Spleen (tissue), 11 donors: ENCODE data around the gene JMJD4. TPM values are rescaled to one million over a fixed set of nuclear protein-coding genes. Genes with fewer than 3 reads are reported as not detected.
"Not testable (repeated sequence)": the region's sequence is repeated elsewhere in the genome, so short reads cannot be mapped to it uniquely, and the experiment has no call there.

Source experiments
- DNase-seq: peaks from one replicate; pipeline ENCODE4 v3.0.0-alpha.2; 2020
- H3K27ac ChIP-seq, 8 donors: fragments of 200-600 bp; sonication (generic) in 7 of 8; 1 replicate in 4 of 8; 2 replicates in 4 of 8; pipeline versions ENCODE4 v1.5.0 to v1.8.0; 2016 to 2021; ENCODE audit warnings: inconsistent platforms in 4 of 8, mild to moderate bottlenecking in 4 of 8, moderate library complexity in 1 of 8
- H3K27me3 ChIP-seq, 7 donors: fragments of 200-600 bp; sonication (generic) in 6 of 7; replicated peaks in 1 of 7; 1 replicate in 4 of 7; 2 replicates in 3 of 7; pipeline versions ENCODE4 v1.5.0 to v1.8.0; 2016 to 2021; ENCODE audit warnings: inconsistent platforms in 3 of 7, mild to moderate bottlenecking in 1 of 7
- H3K36me3 ChIP-seq, 6 donors: fragments of 200-600 bp; sonication (generic) in 5 of 6; 1 replicate in 4 of 6; 2 replicates in 2 of 6; pipeline versions ENCODE4 v1.5.0 to v1.8.0; 2016 to 2021; ENCODE audit warnings: inconsistent platforms in 2 of 6
- H3K4me1 ChIP-seq, 6 donors: fragments of 200-600 bp; sonication (generic) in 5 of 6; 1 replicate in 3 of 6; 2 replicates in 3 of 6; pipeline versions ENCODE4 v1.5.0 to v1.8.0; 2016 to 2021; ENCODE audit warnings: inconsistent platforms in 3 of 6
- H3K4me3 ChIP-seq, 8 donors: fragments of 200-600 bp; sonication (generic) in 7 of 8; 1 replicate in 4 of 8; 2 replicates in 4 of 8; pipeline versions ENCODE4 v1.5.0 to v1.8.0; 2016 to 2021; ENCODE audit warnings: inconsistent platforms in 4 of 8, mild to moderate bottlenecking in 4 of 8, moderate library complexity in 2 of 8
- H3K9me3 ChIP-seq, 8 donors: fragments of 200-600 bp; sonication (generic) in 7 of 8; 1 replicate in 4 of 8; 2 replicates in 4 of 8; pipeline versions ENCODE4 v1.5.0 to v1.8.0; 2016 to 2021; ENCODE audit warnings: inconsistent platforms in 4 of 8
- CTCF ChIP-seq, 11 experiments: fragments of 200-600 bp in 7 of 11; fragments of 450-650 bp in 4 of 11; sonication (generic) in 4 of 11; IDR thresholded peaks in 8 of 11; conservative IDR thresholded peaks in 3 of 11; 1 replicate in 7 of 11; 2 replicates in 4 of 11; pipeline versions ENCODE4 v1.4.0 to v1.8.0; 2016 to 2021; ENCODE audit warnings: antibody characterized with exemption in 11 of 11, inconsistent platforms in 4 of 11, mild to moderate bottlenecking in 1 of 11
- POLR2A ChIP-seq, 3 donors: fragments of 450-650 bp; IDR thresholded peaks; one replicate each; pipeline ENCODE4 v1.5.1; 2017; ENCODE audit warnings: antibody characterized with exemption in 3 of 3, mild to moderate bottlenecking in 1 of 3
- POLR2AphosphoS5 ChIP-seq, 3 donors: sonication (generic); formaldehyde crosslinking; IDR thresholded peaks; one replicate each; pipeline ENCODE4 v1.5.1; 2017; ENCODE audit warnings: antibody characterized with exemption in 3 of 3
- WGBS, 5 donors: extraction: QIAGEN DNeasy Blood & Tissue Kit in 3 of 5; methylation state at CpG; one replicate each; pipeline versions ENCODE4 v1.1.5 to v1.1.7; 2013 to 2018; 5-methylcytosine and 5-hydroxymethylcytosine counted together
- intact Hi-C: fragments of 100-400 bp; cut with DNase I; formaldehyde crosslinking; loops from one replicate; pipeline ENCODE4 v1.15.0; 2023; ENCODE audit warnings: low total_unique reads
- polyA plus RNA-seq, 3 donors: library from polyadenylated mRNA; stranded (reverse); fragments of 200-250 nt; gene quantifications; one replicate each; pipeline ENCODE4 v1.2.1, GENCODE V29; 2013
- total RNA-seq, 7 donors: library from RNA; depleted of rRNA in 3 of 7; stranded (reverse); fragments of >200 nt in 3 of 7; fragmentation: NEBNext Ultra II Directional in 4 of 7; extraction: Animal tissue kit (Norgen Biotek cat#: 25700) in 4 of 7; gene quantifications; one replicate each; pipeline versions ENCODE4 v1.1.0 to v1.2.1, GENCODE V29; 2016 to 2021
- donor health status: healthy with polysubstance abuse.
- donor health status: DM: no; HTN: no; CAD: no; lungs with moderate emphysema.
- donor health status: DM: no; HTN: no; CAD: no.
- donor health status: Bipolar disorder and iron deficiency.
- donor health status: healthy.
- donor health status: DM: no; HTN: no; CAD: no.
- donor health status: DM: yes; HTN: yes; CAD: no.

The JMJD4 gene
- total and polyA plus RNA-seq, 10 donors = 11.2 to 35.4 (median 18.6) TPM

DNA sequence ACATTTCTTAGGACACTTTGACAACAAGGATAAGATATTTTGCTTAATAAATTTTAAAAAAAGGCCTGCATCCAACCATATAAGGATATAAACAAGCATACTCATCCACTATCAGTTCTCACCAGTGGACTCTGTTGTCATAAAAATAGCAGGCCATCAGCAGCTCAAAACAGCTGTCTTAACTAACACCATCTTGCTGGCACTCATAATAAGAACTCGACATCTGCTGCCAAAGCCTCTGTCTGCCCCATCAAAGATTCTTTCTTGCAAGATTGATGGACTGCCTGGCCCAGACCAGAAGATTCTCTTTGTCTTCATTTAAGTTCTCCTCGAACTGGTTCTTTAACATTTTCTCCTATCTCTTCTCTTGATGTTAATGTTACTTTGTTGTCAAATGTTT, 10.1 kb downstream of the JMJD4 start:
- Histone ChIP-seq H3K27me3 (peaks cover 0 to 25% (median 0%) of the 10 kb centered on the region in 7 donors), H3K36me3 (no peaks in the 10 kb centered on the region), H3K27ac (no peak overlapping the region), H3K9me3 (peaks cover 0 to 41% (median 35%) of the 10 kb centered on the region in 8 donors), H3K4me3 (no peak overlapping the region), H3K4me1 (peaks cover 7 to 25% (median 23%) of the 10 kb centered on the region in 6 donors)
- DNase-seq = no peak
- TF ChIP-seq POLR2AphosphoS5 (IDR thresholded peaks at IDR 0.05) (no peak), POLR2A (IDR thresholded peaks at IDR 0.05) (no peak)
- intact Hi-C loops = no loop called here
- 70 to 81% (median 71%) methylated on average over 2 of the region's 2 CpGs for WGBS, 5 donors

- Histone ChIP-seq H3K36me3 (no peaks in the 10 kb centered on the region), H3K4me3 (no peak overlapping the region), H3K4me1 (peaks cover 4 to 10% (median 8%) of the 10 kb centered on the region in 6 donors), H3K9me3 (peaks cover 0 to 57% (median 51%) of the 10 kb centered on the region in 8 donors), H3K27me3 (peaks cover 0 to 18% (median 0%) of the 10 kb centered on the region in 7 donors), H3K27ac (no peak overlapping the region)
- intact Hi-C loops = no loop called here
- 67 to 95% (median 83%) methylated on average over 1 of the region's 1 CpG for WGBS, 5 donors
- DNase-seq = no peak
- TF ChIP-seq CTCF (IDR thresholded peaks at IDR 0.05 in 8 of 11, conservative IDR thresholded peaks at IDR 0.05 in 3 of 11) (no peak), POLR2A (IDR thresholded peaks at IDR 0.05) (no peak), POLR2AphosphoS5 (IDR thresholded peaks at IDR 0.05) (no peak)
Measured at GRCh38 chr1:227723474-227723873, 11.6 kb downstream of the JMJD4 start.

GRCh38 chr1:227718932-227719331, 16.2 kb downstream of the JMJD4 start:
- intact Hi-C loops = no loop called here
- peaks cover 0 to 100% (median 95%) of the 10 kb centered on the region in 8 donors for H3K9me3 ChIP-seq

DNA sequence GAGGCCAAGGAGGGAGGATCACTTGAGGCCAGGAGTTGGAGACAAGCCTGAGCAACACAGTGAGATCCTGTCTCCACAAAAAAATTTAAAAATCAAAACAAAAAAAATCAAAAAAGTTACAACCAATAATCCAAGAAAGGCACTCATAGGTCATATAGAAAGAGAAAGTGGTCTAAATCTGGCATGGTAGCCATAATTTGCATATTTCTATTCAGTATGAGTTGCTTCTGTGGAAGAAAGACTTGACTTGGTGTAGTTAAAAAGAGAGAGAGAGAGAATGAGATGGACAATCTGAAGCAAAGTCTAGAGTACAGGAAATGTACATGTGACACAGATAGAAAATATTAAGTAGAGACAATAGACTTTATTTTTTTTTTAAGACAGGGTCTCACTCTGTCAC, 22.5 kb downstream of the JMJD4 start:
- intact Hi-C loops = no loop called here
- TF ChIP-seq POLR2A (IDR thresholded peaks at IDR 0.05) (no peak), POLR2AphosphoS5 (IDR thresholded peaks at IDR 0.05) (no peak), CTCF (IDR thresholded peaks at IDR 0.05 in 8 of 11, conservative IDR thresholded peaks at IDR 0.05 in 3 of 11) (no peak)
- Histone ChIP-seq H3K27ac (no peak overlapping the region), H3K4me3 (no peak overlapping the region), H3K36me3 (no peaks in the 10 kb centered on the region), H3K27me3 (no peaks in the 10 kb centered on the region), H3K4me1 (no peaks in the 10 kb centered on the region), H3K9me3 (peaks cover 0 to 90% (median 63%) of the 10 kb centered on the region in 8 donors)
- no peak for DNase-seq

More at GRCh38 chr1:227718932-227719331, 16.2 kb downstream of the JMJD4 start:
- DNase-seq = no peak
- TF ChIP-seq POLR2A (IDR thresholded peaks at IDR 0.05) (no peak), CTCF (IDR thresholded peaks at IDR 0.05 in 8 of 11, conservative IDR thresholded peaks at IDR 0.05 in 3 of 11) (no peak), POLR2AphosphoS5 (IDR thresholded peaks at IDR 0.05) (no peak)
- no peak overlapping the region for H3K4me3 ChIP-seq
- WGBS, 5 donors = 72 to 81% (median 75%) methylated on average over 2 of the region's 2 CpGs
- H3K36me3 ChIP-seq = no peaks in the 10 kb centered on the region
- H3K27ac ChIP-seq = no peak overlapping the region
- no peaks in the 10 kb centered on the region for H3K27me3 ChIP-seq
- H3K4me1 ChIP-seq = no peaks in the 10 kb centered on the region

DNA sequence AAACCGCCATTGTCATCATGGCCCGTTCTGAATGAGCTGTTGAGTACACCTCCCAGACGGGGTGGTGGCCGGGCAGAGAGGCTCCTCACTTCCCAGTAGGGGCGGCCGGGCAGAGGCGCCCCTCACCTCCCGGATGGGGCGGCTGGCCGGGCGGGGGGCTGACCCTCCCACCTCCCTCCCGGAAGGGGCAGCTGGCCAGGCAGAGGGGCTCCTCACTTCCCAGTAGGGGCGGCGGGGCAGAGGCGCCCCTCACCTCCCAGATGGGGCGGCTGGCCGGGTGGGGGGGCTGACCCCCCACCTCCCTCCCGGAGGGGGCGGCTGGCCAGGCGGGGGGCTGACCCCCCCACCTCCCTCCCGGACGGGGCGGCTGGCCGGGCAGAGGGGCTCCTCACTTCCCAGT, 24.6 kb downstream of the JMJD4 start:
- H3K27me3 ChIP-seq, H3K4me3 ChIP-seq, H3K27ac ChIP-seq, H3K36me3 ChIP-seq, H3K4me1 ChIP-seq, DNase-seq, intact Hi-C loops: not testable (repeated sequence)
- 80 to 97% (median 94%) methylated on average over 1 to 20 of the region's 24 CpGs for WGBS, 5 donors
- peaks cover 0 to 79% (median 50%) of the 10 kb centered on the region in 8 donors for H3K9me3 ChIP-seq
